Measurements from ENCODE around the gene SORBS1.

DNA sequence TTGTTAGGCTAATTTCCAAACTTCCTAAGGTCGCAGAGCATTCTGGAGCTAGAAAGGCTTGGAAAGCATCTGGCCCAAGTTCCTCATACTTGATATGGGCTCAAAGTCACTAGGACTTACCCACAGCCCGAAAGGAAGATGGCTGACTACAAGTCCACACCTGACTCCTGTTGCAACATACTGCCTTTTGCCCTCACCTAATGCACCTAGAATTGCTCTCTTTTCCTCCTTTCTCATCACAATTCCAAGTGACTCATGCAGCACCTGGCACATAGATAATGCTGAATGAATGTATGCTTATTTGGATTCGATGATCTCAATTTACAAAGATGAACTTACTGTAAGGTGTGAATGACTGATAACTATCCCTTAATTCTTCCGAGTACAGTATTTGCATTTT, 131.5 kb downstream of the SORBS1 start:
- TF ChIP-seq EZH2phosphoT487 (IDR thresholded peaks at IDR 0.05; ENCODE audit: insufficient read depth, low read depth) = no peak
- no peak for TF ChIP-seq EZH2 (IDR thresholded peaks at IDR 0.05; ENCODE audit: insufficient read depth, poor library complexity, severe bottlenecking)

Data from GM23248 (cell line).